DOHH2 (cell line): Measurements from ENCODE around the gene WDFY4.

ENCODE experiments used
- H3F3A ChIP-seq: fragments of 200-600 bp; sonication (generic), shearing (Covaris generic); 2 replicates; pipeline ENCODE4 v1.6.0; 2016; ENCODE audit warnings: antibody characterized with exemption, mild to moderate bottlenecking; ENCODE audit not compliant: control insufficient read depth, insufficient read depth
- H3K27ac ChIP-seq: fragments of 200-600 bp; sonication (generic); 2 replicates; pipeline ENCODE4 v1.5.1; 2014; ENCODE audit warnings: low read depth, mild to moderate bottlenecking, low read length, moderate library complexity
- H3K27me3 ChIP-seq: fragments of 200-600 bp; sonication (generic); 2 replicates; pipeline ENCODE4 v1.6.1; 2014; ENCODE audit warnings: mild to moderate bottlenecking, low read length, mixed read lengths; ENCODE audit not compliant: control insufficient read depth
- H3K36me3 ChIP-seq: fragments of 200-600 bp; sonication (generic); 2 replicates; pipeline ENCODE4 v1.6.1; 2014; ENCODE audit warnings: mild to moderate bottlenecking, low read length, moderate library complexity, mixed read lengths; ENCODE audit not compliant: control insufficient read depth
- H3K4me1 ChIP-seq: fragments of 200-600 bp; sonication (generic); 2 replicates; pipeline ENCODE4 v1.6.1; 2014; ENCODE audit warnings: mild to moderate bottlenecking, low read length, mixed read lengths; ENCODE audit not compliant: control insufficient read depth
- H3K4me2 ChIP-seq: fragments of 200-600 bp; sonication (generic); 2 replicates; pipeline ENCODE4 v1.6.0; 2014; ENCODE audit warnings: mild to moderate bottlenecking, low read length, moderate library complexity
- H3K4me3 ChIP-seq: fragments of 200-600 bp; sonication (generic); 2 replicates; pipeline ENCODE4 v1.5.1; 2014; ENCODE audit warnings: mild to moderate bottlenecking, low read length, mixed read lengths
- H3K79me2 ChIP-seq: fragments of 200-600 bp; sonication (generic); 2 replicates; pipeline ENCODE4 v1.6.1; 2014; ENCODE audit warnings: mild to moderate bottlenecking, low read length, mixed read lengths; ENCODE audit not compliant: control insufficient read depth
- H3K9me2 ChIP-seq: fragments of 200-600 bp; sonication (generic); replicated peaks from 2 replicates; pipeline ENCODE4 v1.6.1; 2014; ENCODE audit warnings: mild to moderate bottlenecking, low read length, mixed read lengths; ENCODE audit not compliant: control insufficient read depth
- H3K9me3 ChIP-seq: fragments of 200-600 bp; sonication (generic); 2 replicates; pipeline ENCODE4 v1.6.1; 2014; ENCODE audit warnings: antibody characterized with exemption, low read length, mixed read lengths; ENCODE audit not compliant: control insufficient read depth, insufficient read depth
- H4K20me1 ChIP-seq: fragments of 200-600 bp; sonication (generic); 2 replicates; pipeline ENCODE4 v1.6.0; 2014; ENCODE audit warnings: low read depth, mild to moderate bottlenecking, antibody characterized with exemption, low read length, moderate library complexity; ENCODE audit not compliant: control insufficient read depth, insufficient read depth
- CTCF ChIP-seq: fragments of 200-600 bp; sonication (generic); IDR thresholded peaks from one replicate; pipeline ENCODE4 v1.5.1; 2014; ENCODE audit warnings: antibody characterized with exemption, mild to moderate bottlenecking, low read depth, low read length; ENCODE audit not compliant: poor library complexity, severe bottlenecking
- EZH2phosphoT487 ChIP-seq: fragments of 200-600 bp; sonication (generic); IDR thresholded peaks from 2 replicates; pipeline ENCODE4 v1.6.1; 2017; ENCODE audit warnings: borderline replicate concordance, mild to moderate bottlenecking, antibody characterized with exemption, low read length, moderate library complexity, mixed read lengths

The WDFY4 gene

GRCh38 chr10:48716416-48716815 lies 31.7 kb downstream of the WDFY4 start:
- Histone ChIP-seq H3F3A (no peaks in the 10 kb centered on the region), H3K9me2 (no peaks in the 10 kb centered on the region), H3K4me3 (no peak overlapping the region), H3K4me1 (peaks cover 10% of the 10 kb centered on the region), H4K20me1 (peaks cover 4% of the 10 kb centered on the region; the same call in 1 of the 2 replicates), H3K79me2 (peaks cover 54% of the 10 kb centered on the region), H3K4me2 (no peak overlapping the region; the same call in 1 of the 2 replicates), H3K27ac (no peak overlapping the region), H3K27me3 (no peaks in the 10 kb centered on the region), H3K9me3 (no peaks in the 10 kb centered on the region), H3K36me3 (peaks cover 81% of the 10 kb centered on the region)
- TF ChIP-seq CTCF (no peak), EZH2phosphoT487 (no peak)

GRCh38 chr10:48720611-48721010 lies 35.9 kb downstream of the WDFY4 start:
- H3K79me2 ChIP-seq, result peaks cover 20% of the 10 kb centered on the region
- peaks cover 10% of the 10 kb centered on the region for H3K4me1 ChIP-seq
- H3F3A ChIP-seq, result no peaks in the 10 kb centered on the region
- H4K20me1 ChIP-seq, result 0 out of 2 replicates have a peak, but pooled peaks cover 4% of the 10 kb centered on the region
- TF ChIP-seq EZH2phosphoT487, result no peak
- no peak for TF ChIP-seq CTCF
- peaks cover 84% of the 10 kb centered on the region for H3K36me3 ChIP-seq
- H3K9me2 ChIP-seq, result no peaks in the 10 kb centered on the region
- no peaks in the 10 kb centered on the region for H3K27me3 ChIP-seq
- no peak overlapping the region for H3K27ac ChIP-seq
- no peak overlapping the region for H3K4me3 ChIP-seq
- H3K4me2 ChIP-seq, result no peak overlapping the region
- no peaks in the 10 kb centered on the region for H3K9me3 ChIP-seq

- peaks cover 4% of the 10 kb centered on the region; the same call in 1 of the 2 replicates for H3K79me2 ChIP-seq
- no peaks in the 10 kb centered on the region for H3K9me2 ChIP-seq
- no peaks in the 10 kb centered on the region for H3K9me3 ChIP-seq
- H3K36me3 ChIP-seq, result peaks cover 89% of the 10 kb centered on the region
- H3K4me2 ChIP-seq, result no peak overlapping the region
- H3K27me3 ChIP-seq, result no peaks in the 10 kb centered on the region
- H3K4me3 ChIP-seq, result no peak overlapping the region
- no peaks in the 10 kb centered on the region for H3F3A ChIP-seq
- H3K27ac ChIP-seq, result no peak overlapping the region
- H4K20me1 ChIP-seq, result no peaks in the 10 kb centered on the region
- no peaks in the 10 kb centered on the region for H3K4me1 ChIP-seq
- TF ChIP-seq CTCF, result no peak
These were observed 37.8 kb downstream of the WDFY4 start for GRCh38 chr10:48722153-48723145.
